Measurements from ENCODE around the gene TRPM1. TPM values are rescaled to one million over a fixed set of nuclear protein-coding genes. Genes with fewer than 3 reads are reported as not detected.

Gene TRPM1
- total RNA-seq, 1 donor from 2014 or later, result not detected

GRCh38 chr15:31136607-31137328, 35.2 kb upstream of the TRPM1 start:
- Histone ChIP-seq H3K36me3 (ENCODE audit: control insufficient read depth in 3 of 3, insufficient read depth in 3 of 3, low read length in 3 of 3) (no peaks in the 10 kb centered on the region), H3K9me3 (ENCODE audit: control insufficient read depth in 3 of 3, low read length in 3 of 3) (no peaks in the 10 kb centered on the region), H3K9ac (ENCODE audit: low read depth in 1 of 3, low read length in 3 of 3) (no peak overlapping the region), H3K4me1 (ENCODE audit: control insufficient read depth in 3 of 3, insufficient read depth in 3 of 3, low read length in 3 of 3) (no peaks in the 10 kb centered on the region), H3K27me3 (ENCODE audit: control insufficient read depth in 3 of 3, insufficient read depth in 3 of 3, low read length in 3 of 3) (no peaks in the 10 kb centered on the region), H3K4me3 (ENCODE audit: low read length in 3 of 3) (no peak overlapping the region), H3K27ac (ENCODE audit: low read depth, low read length) (no peak overlapping the region)

- H3K9me3 ChIP-seq (ENCODE audit: control insufficient read depth in 3 of 3, low read length in 3 of 3), result no peaks in the 10 kb centered on the region
- no peaks in the 10 kb centered on the region for H3K36me3 ChIP-seq (ENCODE audit: control insufficient read depth in 3 of 3, insufficient read depth in 3 of 3, low read length in 3 of 3)
- H3K27ac ChIP-seq (ENCODE audit: low read depth, low read length), result no peak overlapping the region
- no peaks in the 10 kb centered on the region for H3K27me3 ChIP-seq (ENCODE audit: control insufficient read depth in 3 of 3, insufficient read depth in 3 of 3, low read length in 3 of 3)
- H3K4me1 ChIP-seq (ENCODE audit: control insufficient read depth in 3 of 3, insufficient read depth in 3 of 3, low read length in 3 of 3), result no peaks in the 10 kb centered on the region
- no peak overlapping the region for H3K9ac ChIP-seq (ENCODE audit: low read depth in 1 of 3, low read length in 3 of 3)
- H3K4me3 ChIP-seq (ENCODE audit: low read length in 3 of 3), result no peak overlapping the region
Measured at GRCh38 chr15:31136016-31136415, 34.5 kb upstream of the TRPM1 start.

- Histone ChIP-seq H3K9me3 (ENCODE audit: control insufficient read depth in 3 of 3, low read length in 3 of 3) (no peaks in the 10 kb centered on the region), H3K27ac (ENCODE audit: low read depth, low read length) (no peak overlapping the region), H3K4me1 (ENCODE audit: control insufficient read depth in 3 of 3, insufficient read depth in 3 of 3, low read length in 3 of 3) (no peaks in the 10 kb centered on the region), H3K36me3 (ENCODE audit: control insufficient read depth in 3 of 3, insufficient read depth in 3 of 3, low read length in 3 of 3) (no peaks in the 10 kb centered on the region), H3K9ac (ENCODE audit: low read depth in 1 of 3, low read length in 3 of 3) (no peak overlapping the region), H3K27me3 (ENCODE audit: control insufficient read depth in 3 of 3, insufficient read depth in 3 of 3, low read length in 3 of 3) (no peaks in the 10 kb centered on the region), H3K4me3 (ENCODE audit: low read length in 3 of 3) (no peak overlapping the region)
Measured at GRCh38 chr15:31135523-31135922, 34.0 kb upstream of the TRPM1 start.

GRCh38 chr15:31133890-31134289, 32.4 kb upstream of the TRPM1 start:
- H3K4me3 ChIP-seq (ENCODE audit: low read length in 3 of 3), result no peak overlapping the region
- no peak overlapping the region for H3K9ac ChIP-seq (ENCODE audit: low read depth in 1 of 3, low read length in 3 of 3)
- peaks cover 3 to 11% (median 4%) of the 10 kb centered on the region in 3 donors for H3K4me1 ChIP-seq (ENCODE audit: control insufficient read depth in 3 of 3, insufficient read depth in 3 of 3, low read length in 3 of 3)
- H3K27ac ChIP-seq (ENCODE audit: low read depth, low read length), result no peak overlapping the region
- no peaks in the 10 kb centered on the region for H3K27me3 ChIP-seq (ENCODE audit: control insufficient read depth in 3 of 3, insufficient read depth in 3 of 3, low read length in 3 of 3)
- H3K9me3 ChIP-seq (ENCODE audit: control insufficient read depth in 3 of 3, low read length in 3 of 3), result no peaks in the 10 kb centered on the region
- no peaks in the 10 kb centered on the region for H3K36me3 ChIP-seq (ENCODE audit: control insufficient read depth in 3 of 3, insufficient read depth in 3 of 3, low read length in 3 of 3)

GRCh38 chr15:31131853-31132375, 30.4 kb upstream of the TRPM1 start:
- Histone ChIP-seq H3K9me3 (ENCODE audit: control insufficient read depth in 3 of 3, low read length in 3 of 3) (no peaks in the 10 kb centered on the region), H3K36me3 (ENCODE audit: control insufficient read depth in 3 of 3, insufficient read depth in 3 of 3, low read length in 3 of 3) (no peaks in the 10 kb centered on the region), H3K4me1 (ENCODE audit: control insufficient read depth in 3 of 3, insufficient read depth in 3 of 3, low read length in 3 of 3) (peaks cover 4 to 13% (median 6%) of the 10 kb centered on the region in 3 donors), H3K27ac (ENCODE audit: low read depth, low read length) (no peak overlapping the region), H3K9ac (ENCODE audit: low read depth in 1 of 3, low read length in 3 of 3) (no peak overlapping the region), H3K4me3 (ENCODE audit: low read length in 3 of 3) (no peak overlapping the region), H3K27me3 (ENCODE audit: control insufficient read depth in 3 of 3, insufficient read depth in 3 of 3, low read length in 3 of 3) (peaks cover 0 to 3% (median 0%) of the 10 kb centered on the region in 3 donors)

- H3K27me3 ChIP-seq (ENCODE audit: control insufficient read depth in 3 of 3, insufficient read depth in 3 of 3, low read length in 3 of 3), result peaks cover 0 to 3% (median 0%) of the 10 kb centered on the region in 3 donors
- H3K36me3 ChIP-seq (ENCODE audit: control insufficient read depth in 3 of 3, insufficient read depth in 3 of 3, low read length in 3 of 3), result no peaks in the 10 kb centered on the region
- no peaks in the 10 kb centered on the region for H3K9me3 ChIP-seq (ENCODE audit: control insufficient read depth in 3 of 3, low read length in 3 of 3)
- H3K4me1 ChIP-seq (ENCODE audit: control insufficient read depth in 3 of 3, insufficient read depth in 3 of 3, low read length in 3 of 3), result peaks cover 4 to 13% (median 6%) of the 10 kb centered on the region in 3 donors
- H3K27ac ChIP-seq (ENCODE audit: low read depth, low read length), result no peak overlapping the region
- H3K4me3 ChIP-seq (ENCODE audit: low read length in 3 of 3), result no peak overlapping the region
- H3K9ac ChIP-seq (ENCODE audit: low read depth in 1 of 3, low read length in 3 of 3), result no peak overlapping the region
Measured at GRCh38 chr15:31130576-31131237, 29.2 kb upstream of the TRPM1 start.

- H3K27ac ChIP-seq (ENCODE audit: low read depth, low read length), result no peak overlapping the region
- H3K4me1 ChIP-seq (ENCODE audit: control insufficient read depth in 3 of 3, insufficient read depth in 3 of 3, low read length in 3 of 3), result peaks cover 4 to 13% (median 6%) of the 10 kb centered on the region in 3 donors
- no peaks in the 10 kb centered on the region for H3K36me3 ChIP-seq (ENCODE audit: control insufficient read depth in 3 of 3, insufficient read depth in 3 of 3, low read length in 3 of 3)
- H3K27me3 ChIP-seq (ENCODE audit: control insufficient read depth in 3 of 3, insufficient read depth in 3 of 3, low read length in 3 of 3), result peaks cover 0 to 3% (median 0%) of the 10 kb centered on the region in 3 donors
- no peaks in the 10 kb centered on the region for H3K9me3 ChIP-seq (ENCODE audit: control insufficient read depth in 3 of 3, low read length in 3 of 3)
- H3K9ac ChIP-seq (ENCODE audit: low read depth in 1 of 3, low read length in 3 of 3), result no peak overlapping the region
- no peak overlapping the region for H3K4me3 ChIP-seq (ENCODE audit: low read length in 3 of 3)
Measured at GRCh38 chr15:31129769-31130303, 28.3 kb upstream of the TRPM1 start.

GRCh38 chr15:31128919-31129768, 27.6 kb upstream of the TRPM1 start:
- Histone ChIP-seq H3K36me3 (ENCODE audit: control insufficient read depth in 3 of 3, insufficient read depth in 3 of 3, low read length in 3 of 3) (no peaks in the 10 kb centered on the region), H3K4me1 (ENCODE audit: control insufficient read depth in 3 of 3, insufficient read depth in 3 of 3, low read length in 3 of 3) (peaks cover 4 to 13% (median 6%) of the 10 kb centered on the region in 3 donors), H3K27ac (ENCODE audit: low read depth, low read length) (no peak overlapping the region), H3K27me3 (ENCODE audit: control insufficient read depth in 3 of 3, insufficient read depth in 3 of 3, low read length in 3 of 3) (peaks cover 0 to 3% (median 0%) of the 10 kb centered on the region in 3 donors), H3K4me3 (ENCODE audit: low read length in 3 of 3) (peak overlapping the region; percentile 53 to 56 (median 54)), H3K9ac (ENCODE audit: low read depth in 1 of 3, low read length in 3 of 3) (peak overlapping the region in 2 of 3 donors; percentile 17 to 43), H3K9me3 (ENCODE audit: control insufficient read depth in 3 of 3, low read length in 3 of 3) (no peaks in the 10 kb centered on the region)

GRCh38 chr15:31128477-31128876, 27.0 kb upstream of the TRPM1 start:
- H3K9me3 ChIP-seq (ENCODE audit: control insufficient read depth in 3 of 3, low read length in 3 of 3), result peaks cover 0 to 2% (median 0%) of the 10 kb centered on the region in 3 donors
- H3K27ac ChIP-seq (ENCODE audit: low read depth, low read length), result no peak overlapping the region

More at GRCh38 chr15:31128477-31128876, 27.0 kb upstream of the TRPM1 start:
- Histone ChIP-seq H3K4me1 (ENCODE audit: control insufficient read depth in 3 of 3, insufficient read depth in 3 of 3, low read length in 3 of 3) (peaks cover 4 to 13% (median 6%) of the 10 kb centered on the region in 3 donors), H3K9ac (ENCODE audit: low read depth in 1 of 3, low read length in 3 of 3) (no peak overlapping the region), H3K36me3 (ENCODE audit: control insufficient read depth in 3 of 3, insufficient read depth in 3 of 3, low read length in 3 of 3) (no peaks in the 10 kb centered on the region), H3K4me3 (ENCODE audit: low read length in 3 of 3) (no peak overlapping the region), H3K27me3 (ENCODE audit: control insufficient read depth in 3 of 3, insufficient read depth in 3 of 3, low read length in 3 of 3) (peaks cover 0 to 3% (median 0%) of the 10 kb centered on the region in 3 donors)

All from skeletal muscle tissue (tissue), 4 donors.